Adrenal gland (tissue), 12 donors: Measurements from ENCODE around the gene PTPRN2. TPM values are rescaled to one million over a fixed set of nuclear protein-coding genes. Genes with fewer than 3 reads are reported as not detected.

Experiments
- DNase-seq, 7 donors: peaks; one replicate each; pipeline ENCODE4 v3.0.0-alpha.2; 2019 to 2020
- H3K27ac ChIP-seq, 5 donors: fragments of 200-600 bp; sonication (generic) in 4 of 5; 1 replicate in 3 of 5; 2 replicates in 2 of 5; pipeline versions ENCODE4 v1.5.1 to v1.8.0; 2016 to 2020; ENCODE audit warnings: mild to moderate bottlenecking in 1 of 5
- H3K27me3 ChIP-seq: fragments of 200-600 bp; 2 replicates; pipeline ENCODE4 v1.8.0; 2021
- H3K36me3 ChIP-seq, 2 donors: fragments of 200-600 bp; replicated peaks in 1 of 2; 1 replicate in 1 of 2; 2 replicates in 1 of 2; pipeline versions ENCODE4 v1.5.1 to v1.8.0; 2018 to 2022
- H3K4me1 ChIP-seq, 2 donors: fragments of 200-600 bp; replicated peaks in 1 of 2; 1 replicate in 1 of 2; 2 replicates in 1 of 2; pipeline versions ENCODE4 v1.5.1 to v1.8.0; 2018 to 2021
- H3K4me3 ChIP-seq, 4 donors: fragments of 200-600 bp; sonication (generic) in 3 of 4; one replicate each; pipeline ENCODE4 v1.5.1; 2016 to 2018
- H3K9me3 ChIP-seq, 3 donors: fragments of 200-600 bp; sonication (generic) in 1 of 3; replicated peaks in 1 of 3; 1 replicate in 2 of 3; 2 replicates in 1 of 3; pipeline versions ENCODE4 v1.5.1 to v1.8.0; 2016 to 2021
- POLR2A ChIP-seq, 2 donors: fragments of 450-650 bp; IDR thresholded peaks; one replicate each; pipeline ENCODE4 v1.6.1; 2017; ENCODE audit warnings: antibody characterized with exemption in 2 of 2, mild to moderate bottlenecking in 2 of 2, moderate library complexity in 1 of 2
- WGBS, 4 donors: extraction: QIAGEN DNeasy Blood & Tissue Kit in 2 of 4; methylation state at CpG; one replicate each; pipeline versions ENCODE4 v1.1.5 to v1.1.7; 2013 to 2017; 5-methylcytosine and 5-hydroxymethylcytosine counted together
- intact Hi-C, 2 donors: fragments of 100-400 bp; cut with DNase I; formaldehyde crosslinking; loops; one replicate each; pipeline versions ENCODE4 v1.14.1 to v1.15.0; 2022 to 2023
- polyA plus RNA-seq, 3 donors: library from polyadenylated mRNA; stranded (reverse); fragments of 200-250 nt in 2 of 3; fragments of 350-450 nt in 1 of 3; fragmentation: Illumina TruSeq in 1 of 3; extraction: RNeasy Lipid Tissue Mini Kit (QIAGEN cat#74804) in 1 of 3; gene quantifications; one replicate each; pipeline ENCODE4 v1.2.3, GENCODE V29; 2013 to 2014
- total RNA-seq, 9 donors: library from RNA; depleted of rRNA in 4 of 9; stranded (reverse); fragments of >200 nt in 4 of 9; fragments of 120-200 nt in 1 of 9; fragmentation: NEBNext Ultra II Directional in 1 of 9; extraction: Animal tissue kit (Norgen Biotek cat#: 25700) in 1 of 9; gene quantifications; one replicate each; pipeline versions ENCODE4 v1.1.0 to v1.2.4, GENCODE V29; 2013 to 2023
- TF ChIP-seq, protein P1 (sequence below), 6 experiments: fragments of 450-650 bp in 4 of 6; fragments of 200-600 bp in 2 of 6; sonication (generic) in 1 of 6; IDR thresholded peaks; 1 replicate in 5 of 6; 2 replicates in 1 of 6; pipeline versions ENCODE4 v1.5.1 to v1.8.0; 2016 to 2021; ENCODE audit warnings: antibody characterized with exemption in 6 of 6, mild to moderate bottlenecking in 2 of 6, moderate library complexity in 1 of 6
- donor health status: healthy with polysubstance abuse.
- donor health status: Bipolar disorder and iron deficiency.
- donor health status: DM: yes; HTN: yes; CAD: no.
- donor health status: DM: no; HTN: no; CAD: no.
- donor health status: DM: no; HTN: no; CAD: no.
- donor health status: DM: yes; HTN: yes; CAD: no.

Gene PTPRN2
- total and polyA plus RNA-seq, 12 donors: 2.2 to 16.2 (median 3.4) TPM

DNA sequence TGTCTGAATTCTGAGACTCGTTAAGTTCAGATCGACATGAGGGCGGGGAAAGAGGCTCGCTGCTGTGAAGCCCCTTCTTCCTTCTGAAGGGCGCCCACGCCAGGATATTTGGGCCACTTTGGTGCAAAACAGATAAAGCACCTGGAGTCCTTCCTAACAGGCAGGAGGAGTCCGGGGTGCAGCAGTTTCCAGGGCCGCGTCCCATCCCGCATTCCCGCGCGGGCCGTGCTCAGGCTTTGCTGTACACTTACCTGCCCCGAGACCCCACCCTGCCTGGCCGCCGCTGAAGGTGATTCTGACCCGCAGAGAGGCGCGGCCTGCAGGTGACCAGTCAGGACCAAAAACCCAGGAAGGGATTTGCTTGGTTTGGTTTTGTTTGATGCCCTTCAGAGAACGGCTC, 454.6 kb downstream of the PTPRN2 start:
- Histone ChIP-seq H3K27ac (no peak overlapping the region), H3K36me3 (no peaks in the 10 kb centered on the region), H3K9me3 (no peaks in the 10 kb centered on the region), H3K27me3 (no peaks in the 10 kb centered on the region), H3K4me3 (no peak overlapping the region), H3K4me1 (no peaks in the 10 kb centered on the region)
- intact Hi-C loops: no loop called here
- no peak for DNase-seq
- 86 to 98% (median 95%) methylated on average over 7 to 21 of the region's 21 CpGs for WGBS, 4 donors
- TF ChIP-seq, protein P1, sequence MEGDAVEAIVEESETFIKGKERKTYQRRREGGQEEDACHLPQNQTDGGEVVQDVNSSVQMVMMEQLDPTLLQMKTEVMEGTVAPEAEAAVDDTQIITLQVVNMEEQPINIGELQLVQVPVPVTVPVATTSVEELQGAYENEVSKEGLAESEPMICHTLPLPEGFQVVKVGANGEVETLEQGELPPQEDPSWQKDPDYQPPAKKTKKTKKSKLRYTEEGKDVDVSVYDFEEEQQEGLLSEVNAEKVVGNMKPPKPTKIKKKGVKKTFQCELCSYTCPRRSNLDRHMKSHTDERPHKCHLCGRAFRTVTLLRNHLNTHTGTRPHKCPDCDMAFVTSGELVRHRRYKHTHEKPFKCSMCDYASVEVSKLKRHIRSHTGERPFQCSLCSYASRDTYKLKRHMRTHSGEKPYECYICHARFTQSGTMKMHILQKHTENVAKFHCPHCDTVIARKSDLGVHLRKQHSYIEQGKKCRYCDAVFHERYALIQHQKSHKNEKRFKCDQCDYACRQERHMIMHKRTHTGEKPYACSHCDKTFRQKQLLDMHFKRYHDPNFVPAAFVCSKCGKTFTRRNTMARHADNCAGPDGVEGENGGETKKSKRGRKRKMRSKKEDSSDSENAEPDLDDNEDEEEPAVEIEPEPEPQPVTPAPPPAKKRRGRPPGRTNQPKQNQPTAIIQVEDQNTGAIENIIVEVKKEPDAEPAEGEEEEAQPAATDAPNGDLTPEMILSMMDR (IDR thresholded peaks at IDR 0.05): no peak
- TF ChIP-seq POLR2A (IDR thresholded peaks at IDR 0.05): no peak

DNA sequence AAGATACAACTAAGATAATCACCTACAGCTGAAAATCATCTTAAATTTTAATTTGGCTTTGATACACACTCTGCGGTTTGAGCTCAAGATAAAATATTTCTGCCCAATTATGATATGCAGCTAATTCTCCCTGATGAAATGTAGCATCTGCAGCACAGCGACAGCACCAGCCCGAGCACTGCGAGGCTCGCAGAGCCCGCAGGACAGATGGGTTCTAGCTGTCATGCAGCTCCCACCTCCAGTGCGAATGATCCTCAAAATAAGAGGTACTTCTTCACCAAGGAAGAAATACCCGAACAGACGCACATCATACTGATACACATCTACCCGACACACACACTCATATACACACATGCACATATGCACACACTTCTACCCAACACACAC, 457.6 kb downstream of the PTPRN2 start:
- Histone ChIP-seq H3K9me3 (no peaks in the 10 kb centered on the region), H3K36me3 (no peaks in the 10 kb centered on the region), H3K27me3 (no peaks in the 10 kb centered on the region), H3K27ac (no peak overlapping the region), H3K4me3 (no peak overlapping the region), H3K4me1 (no peaks in the 10 kb centered on the region)
- intact Hi-C loops: no loop called here
- WGBS, 4 donors: 86 to 97% (median 95%) methylated on average over 10 of the region's 10 CpGs
- TF ChIP-seq POLR2A (IDR thresholded peaks at IDR 0.05): no peak
- TF ChIP-seq, protein P1 (IDR thresholded peaks at IDR 0.05): no peak
- DNase-seq: no peak

DNA sequence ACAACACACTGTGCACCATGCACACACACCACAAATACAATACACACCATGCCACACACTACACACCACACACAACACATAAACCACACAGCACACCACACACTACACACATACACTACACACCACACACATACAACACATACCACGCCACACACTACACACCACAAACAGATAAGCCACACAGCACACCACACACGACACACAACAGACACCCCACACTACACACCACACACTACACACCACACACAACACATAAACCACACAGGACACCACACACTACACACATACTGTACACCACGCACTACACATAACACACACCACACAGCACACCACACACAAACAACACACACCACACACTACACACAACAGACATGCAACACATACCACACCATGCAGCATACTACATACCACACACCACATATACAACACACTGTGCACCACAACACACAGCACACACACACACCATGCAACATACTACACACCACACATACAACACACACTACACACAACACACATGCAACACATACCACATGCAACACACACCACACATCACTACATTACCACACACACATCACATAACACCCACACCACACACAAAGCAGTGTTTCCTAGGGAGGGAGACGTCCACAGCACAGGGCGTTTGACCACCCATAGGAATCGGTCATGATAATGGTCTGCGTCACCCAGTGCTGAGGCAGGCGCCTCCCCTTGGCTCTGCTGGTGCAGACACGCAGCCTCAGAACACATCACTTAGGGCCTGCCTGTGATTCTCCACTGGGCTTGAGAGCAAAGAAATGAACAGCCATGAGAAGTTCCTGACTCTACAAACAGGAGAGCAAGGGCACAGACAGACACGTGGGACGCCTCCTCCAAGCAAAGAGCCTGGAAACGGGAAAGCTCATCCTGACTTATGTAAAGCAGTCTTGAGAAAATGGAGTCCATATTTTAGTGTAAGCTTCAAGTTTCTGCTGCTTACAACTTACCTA, 458.3 kb downstream of the PTPRN2 start:
- no peaks in the 10 kb centered on the region for H3K9me3 ChIP-seq
- 79 to 89% (median 85%) methylated on average over 12 of the region's 12 CpGs for WGBS, 4 donors
- intact Hi-C loops: no loop called here
- no peaks in the 10 kb centered on the region for H3K4me1 ChIP-seq
- H3K4me3 ChIP-seq: no peak overlapping the region
- H3K27ac ChIP-seq: no peak overlapping the region
- H3K27me3 ChIP-seq: no peaks in the 10 kb centered on the region
- TF ChIP-seq, protein P1 (IDR thresholded peaks at IDR 0.05): no peak
- no peak for TF ChIP-seq POLR2A (IDR thresholded peaks at IDR 0.05)
- no peaks in the 10 kb centered on the region for H3K36me3 ChIP-seq
- no peak for DNase-seq

DNA sequence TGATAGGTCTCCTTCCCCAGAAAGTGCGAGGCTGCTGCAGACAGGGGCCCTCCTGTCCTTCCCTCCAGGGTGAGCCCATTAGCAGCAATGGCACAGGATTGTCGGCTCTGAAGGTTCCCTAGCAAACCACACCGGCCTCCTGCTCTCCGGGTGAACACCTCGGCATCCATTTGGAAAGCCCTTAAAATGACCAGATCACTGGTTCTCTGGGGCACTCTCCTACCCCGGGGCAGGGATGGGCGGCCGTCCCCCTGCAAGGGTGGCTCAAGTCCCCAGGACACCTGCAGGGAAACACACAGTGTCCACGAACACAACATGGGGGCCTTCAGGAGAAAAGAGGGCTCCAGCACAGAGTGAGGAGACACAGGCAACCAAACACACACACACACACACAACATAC, 459.1 kb downstream of the PTPRN2 start:
- no peaks in the 10 kb centered on the region for H3K36me3 ChIP-seq
- H3K27me3 ChIP-seq: no peaks in the 10 kb centered on the region
- TF ChIP-seq, protein P1 (IDR thresholded peaks at IDR 0.05): no peak
- no peak for TF ChIP-seq POLR2A (IDR thresholded peaks at IDR 0.05)
- intact Hi-C loops: no loop called here
- DNase-seq: no peak
- H3K4me3 ChIP-seq: no peak overlapping the region
- no peak overlapping the region for H3K27ac ChIP-seq
- WGBS, 4 donors: 78 to 90% (median 84%) methylated on average over 5 to 9 of the region's 9 CpGs
- no peaks in the 10 kb centered on the region for H3K4me1 ChIP-seq
- H3K9me3 ChIP-seq: no peaks in the 10 kb centered on the region
